GM18861 (cell line): Measurements from ENCODE around the gene ATP7A.
"Not testable (repeated sequence)": the region's sequence is repeated elsewhere in the genome, so short reads cannot be mapped to it uniquely, and the experiment has no call there.

Experiments used
- ATAC-seq: cut with Tn5 transposase; IDR thresholded peaks from one replicate; pipeline ENCODE4 v1.9.1; 2021; ENCODE audit not compliant: unreplicated experiment

Gene ATP7A

DNA sequence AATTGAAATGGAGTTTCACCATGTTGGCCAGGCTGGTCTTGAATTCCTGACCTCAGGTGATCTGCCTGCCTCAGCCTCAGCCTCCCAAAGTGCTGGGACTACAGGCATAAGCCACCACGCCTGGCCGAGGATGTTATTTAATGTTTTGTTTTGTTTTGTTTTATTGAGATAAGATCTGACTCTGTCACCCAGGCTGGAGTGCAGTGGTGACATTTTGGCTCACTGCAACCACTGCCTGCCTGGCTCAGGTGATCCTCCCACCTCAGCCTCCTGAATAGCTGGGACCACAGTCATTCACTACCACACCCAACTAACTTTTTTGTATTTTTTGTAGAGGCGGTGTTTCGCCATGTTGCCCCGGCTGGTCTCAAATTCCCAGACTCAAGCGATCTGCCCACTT lies 34.5 kb downstream of the ATP7A start:
- ATAC-seq: not testable (repeated sequence)

DNA sequence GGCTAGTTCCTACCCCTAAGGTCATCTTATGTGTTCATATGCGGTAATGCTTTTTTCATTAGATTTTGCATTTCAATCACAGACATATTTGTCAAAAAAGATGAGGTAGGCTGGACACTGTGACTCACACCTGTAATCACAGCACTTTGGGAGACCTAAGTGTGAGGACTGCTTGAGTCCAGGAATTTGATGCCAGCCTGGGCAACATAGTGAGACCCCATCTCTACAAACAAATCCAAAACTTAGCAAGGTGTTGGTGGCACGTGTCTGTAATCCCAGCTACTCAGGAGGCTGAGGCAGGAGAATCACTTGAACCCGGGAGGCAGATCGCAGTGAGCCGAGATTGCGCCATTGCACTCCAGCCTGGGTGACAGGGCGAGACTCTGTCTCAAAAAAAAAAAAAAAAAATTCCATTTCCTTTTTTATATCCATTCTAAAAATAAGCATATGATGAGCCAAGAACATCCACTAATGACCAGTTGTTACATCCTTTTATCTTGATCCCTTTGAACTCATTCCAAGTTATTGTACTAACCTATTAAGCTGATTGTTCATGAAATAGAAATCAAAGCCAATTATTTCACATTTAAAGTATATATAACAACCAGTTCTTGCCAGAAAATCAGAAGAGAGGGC lies 35.5 kb downstream of the ATP7A start:
- no peak for ATAC-seq

DNA sequence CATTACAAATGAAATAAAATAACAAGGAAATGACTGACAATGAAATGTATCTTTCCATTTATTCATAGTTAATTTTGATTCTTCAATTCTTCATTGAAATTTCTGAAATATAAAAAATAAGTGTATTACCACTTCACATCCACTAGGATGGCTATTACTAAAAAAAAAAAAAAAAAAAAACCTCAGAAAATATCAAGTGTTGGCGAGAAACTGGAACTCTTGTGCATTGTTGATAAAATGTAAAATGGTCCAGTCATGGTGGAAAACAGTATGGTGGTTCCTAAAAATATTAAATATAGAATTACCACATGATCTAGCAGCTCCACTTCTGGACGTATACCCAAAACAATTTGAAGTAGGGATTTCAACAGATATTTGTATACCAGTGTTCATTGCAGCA lies 36.1 kb downstream of the ATP7A start:
- no peak for ATAC-seq

DNA sequence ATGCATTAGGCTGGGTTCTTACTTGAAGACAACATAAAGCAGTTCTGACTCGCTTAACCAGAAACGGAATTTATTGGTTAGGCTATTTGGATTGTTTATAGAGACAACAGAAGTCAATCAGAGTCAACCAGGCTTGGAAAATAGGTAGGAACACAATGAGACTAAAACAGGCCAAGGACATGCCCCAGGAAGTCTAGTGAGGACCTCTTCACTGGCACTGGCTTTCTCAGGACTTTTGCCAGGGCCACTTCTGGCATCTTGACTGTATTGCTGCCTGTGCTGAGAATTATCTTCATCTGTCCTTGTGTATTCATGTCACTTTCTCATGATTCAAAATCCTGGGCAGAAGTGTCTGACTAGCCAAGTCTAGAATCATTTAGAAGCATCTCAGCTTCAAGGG lies 39.3 kb downstream of the ATP7A start:
- ATAC-seq: no peak

DNA sequence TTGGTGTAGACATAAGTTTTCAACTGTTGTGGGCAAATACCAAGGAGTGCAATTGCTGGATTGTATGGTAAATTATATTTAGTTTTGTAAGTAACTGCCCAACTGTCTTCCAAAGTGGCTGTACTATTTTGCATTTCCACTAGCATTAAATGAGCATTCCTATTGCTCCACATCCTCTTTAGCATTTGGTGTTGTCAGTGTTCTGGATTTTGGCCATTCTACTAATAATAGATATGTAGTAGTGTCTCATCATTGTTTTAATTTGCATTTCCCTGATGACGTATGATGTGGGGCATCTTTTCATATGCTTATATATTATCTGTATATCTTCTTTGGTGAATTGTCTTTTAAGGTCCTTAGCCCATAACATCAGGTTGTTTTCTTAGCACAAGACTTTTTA lies 41.7 kb downstream of the ATP7A start:
- ATAC-seq: no peak

GRCh38 chrX:77953302-77953701 lies 42.8 kb downstream of the ATP7A start:
- no peak for ATAC-seq

DNA sequence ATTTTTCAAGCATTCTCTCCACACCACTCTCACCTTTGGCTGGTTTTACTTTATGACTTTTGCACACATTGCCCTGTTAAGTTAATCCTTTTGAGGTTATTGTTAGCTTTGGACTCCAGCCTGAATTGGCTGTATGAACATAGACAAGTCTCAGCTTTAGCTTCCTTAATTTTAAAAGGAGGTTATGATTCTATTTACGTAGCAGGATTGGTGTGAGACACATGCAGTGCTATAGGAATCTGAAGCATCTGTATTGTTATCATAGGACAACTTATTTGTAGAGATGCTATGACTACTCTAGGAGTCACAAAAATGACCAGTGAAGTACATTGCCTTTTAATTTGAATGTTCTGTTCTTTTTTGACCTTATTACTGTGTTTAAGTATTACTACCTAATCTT lies 43.2 kb downstream of the ATP7A start:
- no peak for ATAC-seq

- no peak for ATAC-seq
These were observed 50.1 kb downstream of the ATP7A start for GRCh38 chrX:77960567-77960966.

- ATAC-seq: no peak
These were observed 50.6 kb downstream of the ATP7A start for GRCh38 chrX:77961063-77961462.

GRCh38 chrX:77962068-77962902 lies 51.8 kb downstream of the ATP7A start:
- no peak for ATAC-seq

- ATAC-seq: no peak
These were observed 55.9 kb downstream of the ATP7A start for GRCh38 chrX:77966361-77966760.

DNA sequence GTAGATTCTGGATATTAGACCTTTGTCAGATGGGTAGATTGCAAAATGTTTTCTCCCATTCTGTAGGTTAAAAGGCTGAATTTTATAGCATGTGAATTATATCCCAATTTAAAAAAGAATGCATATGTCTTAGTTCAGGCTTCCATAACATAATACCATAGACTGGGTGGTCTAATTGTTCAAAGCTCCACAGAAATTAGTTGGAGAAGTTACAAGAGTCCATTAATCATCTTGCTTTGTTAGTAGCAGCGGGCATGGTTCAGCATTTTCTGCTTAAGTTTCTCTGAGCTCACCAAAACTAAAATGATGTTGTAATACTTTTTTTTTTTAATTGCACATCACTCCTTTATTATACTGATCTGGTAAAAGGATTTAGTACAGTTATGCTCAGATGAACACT lies 57.1 kb downstream of the ATP7A start:
- no peak for ATAC-seq

- no peak for ATAC-seq
These were observed 59.0 kb downstream of the ATP7A start, which contains the start of gene PGAM4 for GRCh38 chrX:77969538-77969937. Gene PGAM4, minus strand, starts transcription at chrX:77969638. Its CDS starts 0 bp downstream, at chrX:77969638.

DNA sequence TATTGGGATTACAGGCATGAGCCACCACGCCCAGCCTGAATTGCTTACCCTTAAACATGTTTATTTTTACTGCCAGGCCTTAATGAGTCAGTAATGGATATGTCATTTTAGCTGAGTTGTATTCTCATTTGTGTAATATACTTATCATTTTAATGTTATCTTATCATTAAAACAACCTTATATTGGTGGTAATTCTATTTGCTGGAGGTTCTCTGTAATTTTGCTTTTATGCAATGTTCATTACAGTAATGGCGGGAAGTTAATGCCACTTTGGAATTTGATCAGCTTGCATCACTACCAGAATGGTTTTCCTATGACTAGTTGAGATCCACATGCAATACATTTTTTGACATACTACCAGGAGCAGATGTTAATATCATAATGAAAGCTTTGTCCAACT lies 65.3 kb downstream of the ATP7A start:
- ATAC-seq: no peak

DNA sequence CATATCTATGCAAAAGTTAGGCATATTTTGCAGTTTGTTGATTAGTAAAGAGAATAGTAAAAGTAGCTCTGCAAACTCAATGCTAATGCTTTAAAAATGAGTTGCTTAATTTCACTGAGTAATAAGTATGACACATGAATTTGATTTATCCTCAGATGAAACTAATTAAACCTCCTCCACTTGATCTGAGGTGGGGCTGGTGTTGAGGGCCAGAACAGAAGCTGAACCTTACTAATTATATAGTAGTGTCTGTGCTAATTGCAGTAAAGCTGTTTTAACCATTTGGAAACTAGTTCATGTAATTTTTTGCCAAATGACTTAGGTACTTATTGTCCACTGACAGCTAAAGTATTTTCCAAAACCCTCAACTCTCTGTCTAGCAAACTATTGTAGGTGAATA lies 66.6 kb downstream of the ATP7A start:
- ATAC-seq: no peak

GRCh38 chrX:77977518-77977917 lies 67.0 kb downstream of the ATP7A start:
- no peak for ATAC-seq

GRCh38 chrX:77979870-77980269 lies 69.4 kb downstream of the ATP7A start:
- ATAC-seq: no peak

GRCh38 chrX:78011846-78012245 lies 101.4 kb downstream of the ATP7A start:
- no peak for ATAC-seq

- ATAC-seq: no peak
These were observed 109.3 kb downstream of the ATP7A start for GRCh38 chrX:78019586-78020483.

DNA sequence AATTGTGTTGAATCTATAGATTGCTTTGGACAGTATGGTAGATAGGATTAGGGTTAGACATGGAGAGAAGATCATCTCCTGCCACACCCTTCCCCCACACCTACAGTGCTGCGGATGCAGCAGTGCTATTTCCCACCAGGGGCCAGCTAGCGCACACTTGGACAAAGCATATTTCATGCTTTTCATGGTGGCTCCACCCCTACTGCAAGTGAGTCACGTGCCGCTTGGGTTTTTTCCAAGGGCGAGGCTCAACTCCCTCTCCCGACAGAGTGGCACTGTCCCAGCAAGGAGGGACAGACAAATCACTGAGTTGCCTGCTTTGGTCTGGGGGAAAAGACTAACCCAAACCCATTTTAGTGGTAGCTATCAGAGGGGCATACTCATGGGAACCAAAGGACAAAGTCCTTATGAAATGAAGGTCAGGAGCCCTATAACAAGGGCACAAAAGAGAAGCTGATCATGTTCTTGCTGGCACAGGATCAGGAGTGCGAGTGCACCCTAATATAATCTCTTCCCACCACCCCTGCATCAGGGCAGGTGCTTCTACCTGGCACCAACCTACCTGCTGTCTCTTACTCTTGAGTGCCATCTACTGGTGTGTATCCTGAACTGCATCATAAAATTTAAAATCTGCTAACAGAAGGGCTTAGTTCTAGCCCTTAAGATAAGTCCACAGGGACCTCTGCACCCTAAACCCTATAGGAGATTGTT lies 114.0 kb downstream of the ATP7A start:
- no peak for ATAC-seq

GRCh38 chrX:78027798-78028197 lies 117.3 kb downstream of the ATP7A start:
- no peak for ATAC-seq
